Activated T-cell treated with anti-CD3 and anti-CD28 coated beads, Interleukin-2, amount 50 U/mL, for 48 hours (primary cell): Measurements from ENCODE around the gene OXSM.

Experiments
- DNase-seq, 2 experiments: peaks; one replicate each; pipeline ENCODE4 v3.0.0-alpha.2; 2020

OXSM gene

DNA sequence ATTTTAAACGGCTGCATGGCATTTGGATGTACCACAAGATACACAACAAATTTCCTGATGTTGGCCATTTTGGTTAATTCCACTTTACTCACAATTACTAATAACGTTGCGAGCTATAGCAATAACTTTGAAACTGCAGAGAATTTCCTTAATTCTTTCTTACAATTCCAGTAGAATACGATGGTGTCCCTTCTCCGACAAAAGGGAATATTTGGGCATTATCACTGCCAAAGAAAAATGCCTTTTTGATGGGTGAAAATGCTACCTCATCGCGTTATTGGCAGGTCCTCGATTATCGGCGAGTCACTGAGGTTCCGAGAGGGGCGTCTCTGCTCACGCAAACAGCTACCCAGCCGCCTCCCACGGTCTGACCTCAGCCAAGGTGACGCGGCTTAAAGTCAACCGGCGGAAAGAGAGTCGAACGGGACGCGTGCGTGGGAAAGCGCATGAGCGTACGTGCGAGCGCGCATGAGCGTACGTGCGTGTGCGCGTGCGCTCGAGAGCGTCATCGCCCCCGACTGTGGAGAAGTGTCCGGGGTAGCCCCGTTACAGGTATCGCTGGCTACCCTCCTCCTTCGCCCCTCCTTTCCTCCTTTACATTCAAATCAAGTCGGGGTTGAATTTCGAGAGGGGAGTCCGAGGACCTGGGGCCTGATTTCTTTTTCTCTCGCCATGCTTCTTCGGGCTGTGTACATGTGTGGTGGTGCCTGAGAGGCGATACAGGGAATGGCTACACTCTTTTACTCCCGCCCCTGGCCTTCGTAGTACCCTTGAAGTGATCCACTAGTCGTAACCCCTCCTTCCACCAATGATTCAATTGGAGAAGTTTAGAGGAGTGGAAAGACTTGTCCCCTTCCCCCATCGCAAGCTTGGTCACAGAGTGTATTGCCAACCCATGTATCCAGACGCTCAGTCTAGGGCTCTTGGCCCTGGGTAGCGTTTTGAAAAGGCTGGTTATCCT, at the start of gene OXSM:
Gene OXSM (plus strand): TSS at position 495 of the 961 bp plus-strand sequence. CDS start 931 bp downstream, outside the sequence.
- DNase-seq: peak; percentile 94 to 95

GRCh38 chr3:25744470-25744869, 45.4 kb upstream of the OXSM start:
- DNase-seq: no peak

DNA sequence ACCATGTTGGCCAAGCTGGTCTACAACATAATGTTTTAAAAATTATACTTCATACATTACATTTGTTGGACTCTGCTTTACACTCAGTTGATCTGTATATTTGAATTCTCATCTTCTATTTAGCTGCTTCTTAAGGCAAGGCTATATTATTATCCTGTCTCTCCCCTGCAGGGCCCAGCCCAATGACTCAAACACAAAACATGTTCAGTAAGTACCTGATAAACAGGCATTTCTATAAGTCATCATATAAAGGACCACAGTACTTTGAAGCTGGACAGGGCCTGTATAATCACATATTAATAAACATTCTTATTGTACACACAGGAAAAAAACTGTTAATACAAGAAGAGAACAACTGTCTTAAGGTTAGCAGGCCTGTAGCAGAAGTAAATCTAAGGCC, 42.9 kb upstream of the OXSM start:
- no peak for DNase-seq

- DNase-seq: no peak
Observed at GRCh38 chr3:25748189-25748588, 41.7 kb upstream of the OXSM start.

DNA sequence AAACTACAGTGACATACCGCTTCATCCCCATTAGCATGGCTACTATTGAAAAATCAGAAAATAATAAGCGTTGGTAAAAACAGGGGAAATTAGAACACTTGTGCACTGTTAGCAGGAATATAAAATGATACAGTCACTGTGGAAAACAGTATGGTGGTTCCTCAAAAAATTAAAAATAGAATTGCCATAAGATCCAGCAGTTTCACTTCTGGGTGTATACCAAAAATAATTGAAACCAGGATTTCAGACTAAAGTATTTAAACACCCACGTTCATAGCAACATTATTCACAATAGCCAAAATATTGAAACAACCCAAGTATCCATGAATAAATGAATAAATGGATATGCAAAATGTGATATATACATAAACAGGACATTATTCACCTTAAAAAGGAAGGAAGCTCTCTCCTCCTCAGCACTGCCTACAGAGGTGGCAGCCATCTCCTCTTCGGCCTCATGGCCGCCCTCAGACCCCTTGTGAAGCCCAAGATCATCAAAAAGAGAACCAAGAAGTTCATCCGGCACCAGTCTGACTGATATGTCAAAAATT, 40.8 kb upstream of the OXSM start:
- no peak for DNase-seq

DNA sequence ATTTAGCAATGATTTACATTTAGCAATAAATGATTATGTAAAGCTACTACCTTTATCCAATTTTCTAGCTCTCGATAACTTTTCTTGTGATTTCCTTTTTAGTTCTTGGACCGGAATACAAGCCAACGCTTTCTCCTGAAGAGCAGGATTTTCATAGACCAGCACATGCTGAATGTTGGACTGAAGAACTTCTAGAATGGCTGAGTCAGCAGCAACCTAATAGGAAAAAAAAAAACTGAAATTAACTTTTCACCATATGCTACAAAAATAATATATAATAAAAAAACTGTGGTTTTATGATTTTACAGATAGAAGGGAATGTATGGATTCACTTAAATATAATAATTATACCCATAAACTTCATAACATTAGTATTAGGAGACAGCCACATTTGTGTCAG, 38.8 kb upstream of the OXSM start:
- DNase-seq: no peak

GRCh38 chr3:25751725-25752124, 38.2 kb upstream of the OXSM start:
- no peak for DNase-seq

GRCh38 chr3:25768851-25769250, 21.0 kb upstream of the OXSM start:
- no peak for DNase-seq

DNA sequence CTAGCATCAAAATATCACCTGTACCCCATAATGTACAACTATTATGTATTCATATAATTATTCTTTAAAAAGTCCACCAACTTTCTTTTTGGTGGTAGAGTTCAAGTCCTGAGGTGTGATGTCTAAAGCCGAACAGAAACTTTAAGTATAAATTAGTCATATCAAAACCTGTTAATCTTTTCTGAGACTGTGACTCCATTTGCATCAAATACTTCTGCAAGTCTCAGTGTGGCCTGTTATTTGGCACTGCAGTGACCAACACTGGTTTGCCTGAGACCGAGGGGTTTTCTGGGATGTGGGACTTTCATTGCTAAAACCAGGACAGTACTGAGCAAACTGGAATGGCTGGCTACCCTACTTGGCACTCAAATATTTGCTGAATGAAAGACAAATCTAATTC, 14.0 kb upstream of the OXSM start:
- no peak for DNase-seq

GRCh38 chr3:25780618-25781017, 9.3 kb upstream of the OXSM start:
- DNase-seq: no peak

GRCh38 chr3:25781145-25781757, 8.6 kb upstream of the OXSM start:
- no peak for DNase-seq

DNA sequence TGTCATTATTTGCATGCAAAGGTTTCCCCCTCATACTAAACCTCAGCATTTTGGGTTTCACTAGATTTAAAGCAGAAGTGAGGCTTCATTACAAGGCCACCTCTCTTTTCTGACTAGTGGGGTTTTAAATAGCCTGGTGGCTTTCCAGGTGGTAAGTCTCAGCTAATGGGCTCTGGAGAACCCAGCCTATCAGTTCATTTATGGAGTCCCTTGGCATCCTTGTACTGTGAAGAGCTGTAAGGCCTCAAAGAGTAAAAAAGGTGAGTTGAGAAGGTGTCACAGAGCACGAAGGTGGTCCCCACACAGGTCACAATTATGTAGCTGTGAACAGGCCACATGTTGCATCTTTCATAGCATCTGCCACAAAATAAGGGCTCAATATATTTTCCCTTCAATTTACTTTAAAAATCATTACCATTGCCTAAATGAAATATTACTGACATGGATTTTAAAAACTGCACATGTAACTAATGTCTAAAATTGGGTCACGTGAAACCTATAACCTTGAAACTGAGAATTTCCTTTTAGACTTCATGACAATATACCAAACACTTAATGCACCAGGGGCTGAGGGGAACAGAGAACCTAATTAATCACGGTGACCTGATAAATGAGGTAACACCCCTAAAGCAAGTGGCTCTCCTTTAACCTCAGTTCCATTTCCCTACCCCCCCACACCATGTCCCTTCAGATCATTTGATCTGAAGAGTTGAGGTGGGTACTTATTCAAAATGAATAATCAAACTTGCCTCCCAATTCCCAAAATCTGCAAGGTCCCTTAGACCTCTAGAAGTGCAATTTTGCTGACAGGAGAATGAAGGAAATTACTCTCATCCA, 7.9 kb upstream of the OXSM start:
- no peak for DNase-seq

DNA sequence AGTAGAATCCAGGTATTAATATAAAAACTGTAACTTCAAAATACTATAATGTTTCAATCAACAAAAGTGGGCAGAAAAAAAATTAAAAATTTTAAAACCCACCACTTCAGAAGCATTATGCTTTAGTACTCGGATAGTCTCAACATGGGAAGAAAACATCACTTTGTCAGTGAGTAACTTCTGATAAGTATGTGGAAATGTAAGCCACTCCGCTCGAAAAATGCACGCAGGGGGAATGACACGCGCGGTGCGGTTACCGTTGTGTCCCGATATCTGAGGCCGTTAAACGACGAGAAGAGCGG, 7.3 kb upstream of the OXSM start:
- no peak for DNase-seq

GRCh38 chr3:25782938-25783660, 6.8 kb upstream of the OXSM start, which contains the start of gene NGLY1:
TSS of gene NGLY1 (minus strand) at chr3:25783443. CDS start at chr3:25783390, 53 bp downstream.
- peak; percentile 85 to 90 for DNase-seq

- DNase-seq: no peak
Observed at GRCh38 chr3:25783661-25784512, 6.0 kb upstream of the OXSM start.

DNA sequence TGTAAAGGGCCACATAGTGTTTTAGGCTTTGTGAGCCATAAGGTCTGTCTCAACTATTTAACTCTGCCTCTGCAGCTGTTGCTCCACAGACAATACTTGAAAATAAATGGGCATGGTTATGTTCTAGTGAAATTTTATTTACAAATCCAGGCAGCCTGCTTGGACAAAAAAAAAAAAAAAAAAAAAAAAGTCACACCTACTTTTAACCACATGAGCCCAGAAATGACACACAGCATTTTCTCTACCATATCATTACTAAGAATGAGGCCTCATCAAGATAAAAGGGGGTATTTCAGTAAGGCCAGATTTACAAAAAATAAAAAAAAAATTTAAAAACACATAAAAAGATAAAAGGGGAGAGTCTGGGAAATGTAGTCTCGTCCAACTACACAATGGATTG, 4.9 kb upstream of the OXSM start:
- DNase-seq: no peak

DNA sequence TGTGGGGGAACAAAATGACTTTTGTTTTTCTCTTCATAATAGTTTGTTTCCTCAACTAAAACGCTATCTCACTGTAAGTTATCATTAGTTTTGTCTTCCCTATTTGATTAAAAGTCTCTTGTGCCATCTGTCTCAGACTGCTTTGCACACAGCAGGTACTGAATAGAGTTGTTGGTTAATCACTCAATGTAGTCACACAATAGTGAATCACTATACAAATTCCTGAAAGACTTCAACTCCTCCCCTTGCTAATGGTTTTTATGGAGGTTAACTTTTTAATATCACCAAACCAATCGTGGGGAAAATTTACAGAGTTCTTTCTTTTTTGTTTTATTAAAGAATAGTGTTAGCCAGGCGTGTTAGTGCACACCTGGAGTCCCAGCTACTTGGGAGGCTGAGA, 4.1 kb upstream of the OXSM start:
- DNase-seq: no peak

DNA sequence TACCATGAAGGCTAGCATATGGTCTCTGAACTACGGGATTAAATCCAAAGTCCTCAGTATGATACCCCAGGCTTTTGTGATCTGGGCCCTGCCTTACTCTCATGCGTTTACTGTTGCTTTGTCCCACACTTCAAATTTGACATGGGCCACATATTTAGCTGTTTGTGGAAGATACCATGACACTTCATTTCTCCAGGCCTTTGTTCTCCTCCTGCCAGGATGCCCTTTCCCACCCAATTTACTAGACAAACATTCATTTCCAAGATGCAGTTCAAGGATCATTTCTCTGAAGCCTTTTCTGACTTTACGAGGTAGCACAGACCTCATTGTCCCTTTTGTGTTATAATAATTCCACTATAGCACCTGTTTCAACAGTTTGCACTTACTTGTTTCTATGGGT, 2.2 kb upstream of the OXSM start:
- no peak for DNase-seq

DNA sequence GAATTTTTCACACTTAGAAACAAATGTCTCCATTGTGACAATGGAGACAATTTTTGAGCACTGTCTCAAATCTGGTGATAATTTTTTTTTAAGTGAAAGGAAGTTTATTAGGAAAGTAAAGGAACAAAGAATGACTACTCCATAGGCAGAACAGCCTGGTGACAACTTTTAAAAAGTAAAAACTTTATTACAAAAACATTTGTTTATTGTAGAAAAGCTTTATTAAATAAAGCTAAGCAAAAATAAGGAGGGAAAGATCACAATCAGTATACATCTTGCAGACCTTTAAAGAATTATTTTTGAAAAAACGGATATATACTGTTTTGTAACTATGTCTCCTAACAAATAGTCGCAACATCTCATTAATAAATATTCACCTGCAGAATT, 688 bp upstream of the OXSM start:
- DNase-seq: no peak

GRCh38 chr3:25801786-25802185, 11.9 kb downstream of the OXSM start:
- no peak for DNase-seq

DNA sequence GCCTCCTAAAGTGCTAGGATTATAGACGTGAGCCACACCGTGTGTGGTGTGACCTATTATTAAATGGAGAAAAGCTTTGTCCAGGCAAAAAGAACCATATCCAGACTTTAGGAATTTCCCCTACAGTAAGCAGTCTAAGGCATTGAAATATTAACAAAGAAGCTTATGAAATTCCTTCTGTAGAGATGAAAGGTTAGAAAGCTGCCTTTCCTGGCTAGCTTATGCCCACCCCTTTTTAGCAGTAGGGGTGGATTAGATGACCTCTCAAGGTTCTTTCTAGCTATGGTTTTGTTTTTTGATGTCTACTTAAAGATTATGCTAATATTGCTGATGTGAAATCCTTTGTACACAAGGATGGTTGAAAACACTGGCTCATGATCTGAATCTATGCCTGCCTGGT, 13.9 kb downstream of the OXSM start:
- no peak for DNase-seq

DNA sequence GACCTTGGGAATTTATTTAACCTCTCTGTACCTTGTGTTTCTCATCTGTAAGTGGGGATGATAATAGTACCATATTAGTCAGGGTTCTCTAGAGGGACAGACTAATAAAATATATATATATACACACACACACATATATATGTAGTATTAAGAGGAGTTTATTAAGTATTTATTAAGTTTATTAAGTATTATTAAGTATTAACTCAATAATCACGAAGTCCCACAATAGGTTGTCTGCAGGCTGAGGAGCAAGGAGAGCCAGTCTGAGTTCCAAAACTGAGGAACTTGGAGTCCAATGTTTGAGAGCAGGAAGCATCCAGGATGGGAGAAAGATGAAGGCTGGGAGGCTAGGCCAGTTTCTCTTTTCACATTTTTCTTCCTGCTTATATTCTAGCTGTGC, 14.8 kb downstream of the OXSM start:
- DNase-seq: no peak
